Measurements from ENCODE around the gene KLK12.

The KLK12 gene

DNA sequence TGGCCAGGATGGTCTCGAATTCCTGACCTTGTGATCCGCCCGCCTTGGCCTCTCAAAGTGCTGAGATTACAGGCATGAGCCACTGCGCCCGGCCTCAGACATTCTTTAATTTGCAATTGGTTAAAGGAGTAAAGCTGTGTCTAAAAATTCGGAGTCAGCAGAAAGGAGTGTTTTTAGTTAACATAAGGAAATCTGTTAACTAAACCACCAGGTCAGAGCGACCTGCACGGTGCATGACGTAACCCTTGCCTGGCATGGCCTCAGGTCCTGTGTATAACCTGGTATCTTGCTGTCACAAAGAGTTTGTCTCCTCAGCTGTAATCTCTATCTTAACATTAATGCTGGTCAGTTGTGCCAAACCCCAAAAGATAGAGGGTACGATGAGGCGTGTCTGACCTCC is 9.5 kb upstream of the KLK12 start:
- DNase-seq: no peak

DNA sequence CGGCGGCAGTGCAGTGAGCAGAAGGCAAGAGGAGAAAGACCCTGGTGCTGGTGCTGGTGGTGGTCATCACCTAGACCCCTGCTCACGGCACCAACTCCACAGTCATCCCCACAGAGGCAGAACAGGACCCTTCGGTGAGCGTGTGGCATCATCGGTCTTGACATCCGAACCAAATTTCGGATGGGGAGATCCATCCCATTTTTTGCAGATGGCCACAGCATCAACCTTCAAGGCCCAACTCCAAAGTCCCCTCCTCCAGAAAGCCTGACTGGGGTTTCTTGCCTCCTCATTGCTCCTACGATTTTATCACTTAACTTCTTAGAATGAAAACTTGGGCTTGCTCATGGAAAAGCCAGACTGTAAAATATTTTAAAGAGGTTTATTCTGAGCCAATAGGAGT is 8.7 kb upstream of the KLK12 start:
- no peak for DNase-seq

DNA sequence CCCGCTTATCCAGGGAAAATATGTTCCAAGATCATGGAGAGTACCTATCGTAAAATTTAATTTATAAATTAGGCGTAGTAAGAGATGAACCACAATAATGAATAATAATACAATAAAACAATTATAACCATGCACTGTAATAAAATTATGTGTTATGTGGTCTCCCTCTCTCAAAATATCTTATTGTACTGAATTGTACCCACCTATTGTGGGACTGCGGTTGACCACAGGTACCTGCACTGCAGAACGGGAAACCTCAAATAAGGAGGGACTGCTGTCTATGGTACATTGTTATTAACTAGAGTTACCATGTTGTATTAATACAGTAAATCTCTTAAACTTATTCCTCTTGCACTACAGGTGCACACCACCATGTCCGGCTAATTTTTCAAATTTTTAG is 5.3 kb upstream of the KLK12 start:
- no peak for DNase-seq

DNA sequence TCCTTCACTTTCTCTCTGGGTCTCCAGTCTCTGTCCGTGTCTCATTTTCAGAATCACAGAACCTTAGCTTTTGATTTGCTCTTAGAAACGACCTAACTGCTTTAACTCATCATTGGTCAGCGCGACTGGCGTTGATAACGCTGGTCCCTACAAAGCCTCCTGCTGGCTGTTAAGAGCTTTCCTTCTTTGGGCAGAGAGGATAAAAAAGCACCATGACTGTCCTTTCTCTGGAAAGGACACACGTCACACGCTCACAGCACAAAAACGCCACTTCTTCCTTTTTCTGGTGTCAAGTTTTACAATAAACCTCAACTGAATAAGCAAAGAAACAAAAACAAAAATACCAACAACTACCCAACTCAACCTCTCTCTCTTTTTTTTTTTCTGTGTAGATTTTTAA is 1.7 kb upstream of the KLK12 start:
- DNase-seq: no peak

DNA sequence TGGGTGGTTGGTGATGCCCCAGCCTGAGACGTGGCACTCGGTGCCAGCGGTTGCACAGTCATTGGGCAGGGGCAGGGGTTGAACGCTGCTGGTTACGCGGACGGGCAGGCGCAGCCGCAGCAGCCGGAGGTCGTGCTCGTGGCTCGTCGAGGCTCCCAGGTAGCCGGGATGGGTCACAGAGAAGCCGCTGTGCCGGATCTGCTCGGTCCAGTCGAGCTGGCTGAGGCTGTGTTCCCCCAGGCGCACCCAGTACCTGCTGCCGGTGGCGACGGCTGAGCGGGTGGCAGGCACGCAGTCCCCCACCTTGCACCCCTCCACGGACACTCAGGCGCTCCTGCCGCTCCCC is 2.9 kb downstream of the KLK12 start:
- DNase-seq: no peak

DNA sequence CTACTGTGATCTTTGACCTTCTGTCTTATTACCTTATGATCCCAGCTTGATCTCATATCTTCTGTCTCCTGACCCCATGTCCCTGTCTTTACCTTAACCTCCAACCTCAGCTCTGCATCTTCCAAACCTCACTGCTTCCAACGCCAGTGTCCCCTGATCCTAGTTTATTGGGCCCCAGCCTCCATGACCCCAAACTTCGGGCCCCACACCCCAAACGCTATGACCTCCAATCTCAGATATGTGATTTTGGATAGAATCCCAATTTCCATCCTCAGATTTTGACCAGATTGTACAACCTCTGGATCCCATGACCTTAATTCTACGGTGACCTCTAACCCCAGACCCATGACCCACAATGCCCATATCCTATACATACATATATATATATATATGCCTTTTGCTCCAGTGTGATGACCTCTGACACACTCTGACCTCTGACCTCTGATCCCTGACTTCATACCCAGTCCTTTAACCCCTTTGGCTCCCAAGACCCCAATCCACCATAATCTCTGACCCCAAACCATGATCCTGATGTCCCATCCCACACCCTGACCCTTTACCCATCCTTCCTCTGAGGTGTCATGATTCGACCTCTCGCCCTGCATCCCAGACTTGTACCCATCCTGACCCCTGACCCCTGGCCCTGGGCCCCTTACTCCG is 3.5 kb downstream of the KLK12 start:
- DNase-seq: no peak

DNA sequence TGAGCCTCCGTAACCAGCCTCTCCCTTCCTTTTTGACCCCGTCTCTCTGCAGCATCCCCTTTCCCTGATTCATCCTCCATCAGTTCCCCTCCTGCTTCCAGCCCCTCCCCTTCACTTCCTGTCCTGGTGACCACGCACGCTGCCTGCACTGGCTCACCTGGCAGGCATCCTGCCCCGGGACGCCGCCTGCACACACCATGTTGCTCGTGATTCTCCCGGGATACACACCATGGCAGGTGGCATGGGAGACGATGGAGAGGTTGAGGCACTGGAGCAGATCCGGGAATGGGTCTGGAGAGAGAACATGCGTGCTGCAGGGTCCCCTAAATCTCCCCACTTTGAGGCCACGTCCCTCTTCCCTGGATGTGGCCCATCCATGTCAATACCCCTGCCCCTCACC is 4.2 kb downstream of the KLK12 start:
- DNase-seq: no peak

DNA sequence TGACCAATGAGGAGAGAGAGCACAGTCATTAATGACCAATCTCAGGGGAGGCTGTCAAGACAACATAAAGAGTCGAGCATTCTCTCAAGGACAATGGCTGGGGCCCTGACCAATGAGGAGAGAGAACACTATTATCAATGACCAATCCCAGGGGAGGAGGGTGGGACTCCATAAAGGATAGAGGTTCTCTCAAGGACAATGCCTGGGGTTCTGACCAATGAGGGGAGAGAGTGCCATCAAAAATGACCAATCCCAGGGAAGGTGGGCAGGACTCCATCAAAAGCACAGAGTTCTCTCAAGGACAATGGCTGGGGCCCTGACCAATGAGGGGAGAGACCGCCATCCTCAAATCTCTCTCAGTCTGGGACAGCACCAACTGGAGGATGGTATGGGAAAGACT is 5.1 kb downstream of the KLK12 start:
- no peak for DNase-seq

DNA sequence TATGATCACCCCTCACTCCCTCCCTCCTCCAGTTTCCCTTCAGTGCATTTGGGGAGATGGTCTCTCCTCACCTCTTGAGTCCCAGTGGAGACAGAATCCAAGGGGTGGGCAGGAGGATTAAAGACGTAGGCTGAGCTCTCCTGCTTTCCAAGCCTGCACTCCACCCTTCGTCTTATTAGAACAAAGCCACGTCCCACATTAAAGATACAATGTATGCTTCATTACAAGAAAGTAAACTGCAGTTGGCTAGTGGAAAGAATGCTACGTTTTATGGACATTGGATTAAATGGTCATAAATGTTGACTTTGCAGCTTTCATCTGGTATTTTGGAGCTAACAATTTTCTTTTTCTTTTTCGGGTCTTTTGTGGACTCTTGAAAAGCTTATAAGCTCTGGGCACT is 6.9 kb downstream of the KLK12 start:
- DNase-seq: no peak

DNA sequence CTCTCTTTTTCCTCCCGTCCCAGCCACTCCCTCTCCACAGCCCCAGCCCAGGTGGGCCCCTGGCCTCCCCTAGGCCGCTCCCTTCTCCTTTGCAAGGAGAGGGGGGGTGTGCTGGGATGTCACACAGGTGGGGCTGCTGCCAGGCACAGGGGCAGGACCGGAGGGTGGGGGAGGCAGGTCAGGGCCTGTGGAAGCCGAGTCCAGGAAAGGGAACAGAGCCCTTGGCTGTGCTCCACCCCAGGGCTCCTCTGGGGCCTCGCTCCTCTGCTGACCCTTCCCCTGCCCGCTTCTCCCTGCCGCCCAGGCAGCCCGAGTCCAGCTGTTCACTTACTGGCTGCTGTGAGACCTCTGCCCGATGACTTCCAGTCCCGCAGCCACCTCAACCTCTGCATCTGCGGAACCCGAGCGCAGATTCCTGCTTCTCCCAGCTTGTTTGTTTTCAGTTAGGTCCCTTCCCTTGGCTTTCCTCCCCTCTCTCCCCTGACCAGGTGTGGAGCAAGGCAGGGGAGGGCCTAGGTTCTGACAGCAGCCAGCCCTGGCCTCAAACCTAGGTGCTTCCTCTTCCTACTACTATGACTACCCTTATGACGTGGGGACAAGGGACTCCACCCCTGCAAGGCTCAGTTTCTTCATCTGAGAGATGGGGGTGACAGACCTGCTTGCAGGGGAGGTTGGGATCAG is 7.5 kb downstream of the KLK12 start:
- no peak for DNase-seq

DNA sequence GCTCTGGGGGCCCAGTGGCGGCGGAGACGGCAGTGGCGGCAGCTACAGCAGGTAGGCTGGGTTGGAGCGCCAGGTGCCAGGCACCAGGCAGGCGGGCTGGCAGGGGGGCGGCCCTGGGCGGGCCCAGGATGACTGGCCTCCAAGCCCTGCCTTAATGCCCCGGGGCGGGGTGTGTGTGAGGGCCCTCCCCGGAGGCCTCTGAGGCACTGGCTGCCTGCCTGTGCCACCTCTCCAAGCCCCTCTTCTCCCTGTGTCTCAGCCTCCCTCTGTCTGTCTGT is 8.3 kb downstream of the KLK12 start, which contains the start of gene KLK11:
TSS of gene KLK11 (minus strand) at position 63 of the 278 bp plus-strand sequence. CDS start 985 bp downstream, outside the sequence.
- no peak for DNase-seq

DNA sequence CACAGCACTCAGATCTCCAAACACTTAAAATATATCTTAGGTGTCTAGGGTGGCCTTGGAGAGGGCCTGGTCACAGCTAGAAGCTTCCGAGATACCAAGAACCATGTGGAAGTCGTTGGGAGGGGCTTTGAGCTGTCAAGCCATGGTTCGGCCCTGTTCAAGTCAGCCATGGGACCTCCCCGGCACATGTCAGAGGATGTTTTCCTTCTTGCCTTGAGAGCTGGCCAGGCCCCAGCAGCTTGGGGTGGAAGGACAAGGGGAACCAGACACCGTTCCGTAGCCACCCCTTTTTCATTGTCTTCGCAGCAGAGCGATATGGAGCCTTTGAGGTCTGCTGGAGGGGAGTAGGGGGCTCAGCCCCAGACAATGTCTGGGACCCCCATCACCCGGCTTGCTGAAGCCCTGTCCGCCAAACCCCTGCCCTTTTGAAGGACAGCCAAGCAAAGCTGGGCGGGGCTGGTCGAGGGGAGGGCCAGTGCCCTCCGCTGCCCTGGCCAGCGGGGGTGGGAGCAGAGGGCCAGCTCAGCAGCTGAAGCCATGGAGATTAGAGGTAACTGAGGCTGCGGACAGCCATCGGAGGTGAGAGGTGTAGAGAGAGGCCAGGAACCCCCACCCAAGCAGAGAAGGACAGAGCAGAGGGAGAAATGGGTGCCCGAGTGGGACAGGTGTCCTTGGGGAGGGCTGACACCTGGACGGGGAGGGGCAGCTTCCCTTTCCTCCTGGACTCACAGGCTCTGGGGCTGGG is 8.8 kb downstream of the KLK12 start:
- DNase-seq: no peak

DNA sequence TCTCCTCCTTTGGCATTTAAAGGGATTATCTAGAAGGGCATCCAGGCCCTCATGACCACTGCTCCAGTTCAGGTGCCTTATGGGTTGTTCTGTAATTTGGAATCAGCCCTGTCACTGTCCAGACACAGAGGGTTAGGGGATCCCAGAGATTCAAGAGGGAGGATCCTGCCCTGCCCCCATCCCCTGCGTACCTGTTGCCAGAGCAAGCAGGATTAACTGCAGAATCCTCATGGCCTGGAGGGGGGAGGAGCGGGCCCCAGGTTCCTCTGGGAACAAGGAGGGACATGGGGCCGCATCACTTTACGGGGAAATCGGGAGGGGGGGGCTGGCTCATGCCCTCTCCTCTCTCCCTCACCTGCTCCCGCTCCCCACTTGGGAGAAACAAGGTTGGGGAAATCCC is 9.4 kb downstream of the KLK12 start:
- no peak for DNase-seq

DNA sequence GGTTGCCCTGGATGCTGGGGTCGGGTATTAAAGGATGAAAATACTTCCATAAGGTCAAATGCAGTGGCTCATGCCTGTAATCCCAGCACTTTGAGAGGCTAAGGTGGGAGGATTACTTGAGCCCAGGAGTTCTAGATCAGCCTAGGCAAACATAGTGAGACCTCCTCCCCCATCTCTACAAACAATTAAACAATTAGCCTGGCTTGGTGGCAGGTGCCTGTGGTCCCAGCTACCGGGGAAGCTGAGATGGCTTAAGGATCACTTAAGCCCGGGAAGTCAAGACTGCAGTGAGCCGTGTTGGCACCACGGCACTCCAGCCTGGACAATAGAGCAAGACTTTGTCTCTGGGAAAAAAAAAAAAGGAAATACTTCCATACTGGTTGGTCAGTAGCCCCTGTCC is 9.9 kb downstream of the KLK12 start:
- DNase-seq: no peak

DNA sequence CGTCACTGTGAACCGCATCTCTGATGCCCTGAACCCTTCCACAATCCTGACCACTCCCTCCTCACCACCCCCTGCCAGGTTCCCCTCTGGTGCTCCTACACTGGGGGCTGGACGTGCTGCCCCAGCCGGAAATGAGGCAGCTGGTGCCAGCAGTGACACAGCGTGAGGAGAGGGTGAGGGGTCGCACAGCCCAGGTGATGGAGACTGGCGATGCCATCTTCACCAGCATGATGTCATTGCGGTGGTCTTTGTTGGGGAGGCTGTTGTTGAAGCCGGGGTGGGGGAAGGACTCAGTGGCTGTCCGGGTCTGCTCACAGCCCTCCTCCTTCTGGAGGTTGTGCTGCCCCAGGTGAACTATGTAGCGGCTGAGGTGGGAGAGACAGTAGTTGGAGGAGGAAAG is 10.9 kb downstream of the KLK12 start:
- no peak for DNase-seq

DNA sequence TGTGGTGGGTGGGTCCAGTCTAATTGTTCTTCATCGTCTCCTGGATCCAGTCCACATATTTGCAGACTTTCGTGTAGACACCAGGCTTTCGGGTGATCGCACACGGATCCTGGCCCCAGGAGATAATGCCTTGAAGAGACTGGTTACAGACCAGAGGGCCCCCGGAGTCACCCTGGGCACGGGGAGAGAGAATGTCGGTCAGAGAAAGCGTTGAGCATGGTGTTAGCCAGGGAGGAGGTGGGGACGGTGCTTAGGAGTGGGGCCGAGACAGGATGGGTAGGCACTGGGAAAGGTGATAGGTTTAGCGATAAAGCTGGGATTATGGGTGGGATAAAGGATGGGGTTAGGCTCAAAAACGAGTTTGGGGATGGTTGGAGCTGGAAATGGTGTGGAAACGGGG is 12.3 kb downstream of the KLK12 start:
- DNase-seq: no peak

DNA sequence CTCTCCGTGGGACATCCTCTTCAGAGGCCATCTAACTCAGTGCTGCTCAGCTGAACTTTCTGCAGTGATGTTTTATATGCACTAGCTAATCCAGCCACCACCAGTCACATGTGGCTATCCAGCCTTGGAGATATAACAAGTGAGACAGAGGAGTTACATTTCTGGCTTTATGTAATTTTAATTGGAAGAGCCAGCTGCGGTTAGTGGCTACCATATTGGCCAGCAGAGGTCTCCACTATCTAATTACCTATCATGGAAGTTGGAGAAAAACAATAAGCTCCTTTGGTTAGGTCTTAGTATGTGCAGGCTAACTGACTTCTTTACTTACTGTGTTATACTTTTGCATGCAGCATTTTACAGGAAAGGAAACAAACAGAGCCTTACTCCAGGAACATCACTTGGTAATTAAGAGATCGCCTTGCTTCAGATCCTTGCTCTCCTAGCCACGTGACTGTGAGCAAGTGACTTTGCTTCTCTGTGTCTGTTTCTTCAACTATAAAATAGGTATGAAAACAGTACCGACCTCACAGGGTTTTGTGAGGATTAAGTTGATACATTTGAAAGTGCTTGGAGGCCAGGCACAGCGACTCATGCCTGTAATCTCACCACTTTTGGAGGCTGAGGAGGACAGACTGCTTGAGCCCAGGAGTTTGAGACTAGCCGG is 13.7 kb downstream of the KLK12 start:
- DNase-seq: peak; percentile 64

DNA sequence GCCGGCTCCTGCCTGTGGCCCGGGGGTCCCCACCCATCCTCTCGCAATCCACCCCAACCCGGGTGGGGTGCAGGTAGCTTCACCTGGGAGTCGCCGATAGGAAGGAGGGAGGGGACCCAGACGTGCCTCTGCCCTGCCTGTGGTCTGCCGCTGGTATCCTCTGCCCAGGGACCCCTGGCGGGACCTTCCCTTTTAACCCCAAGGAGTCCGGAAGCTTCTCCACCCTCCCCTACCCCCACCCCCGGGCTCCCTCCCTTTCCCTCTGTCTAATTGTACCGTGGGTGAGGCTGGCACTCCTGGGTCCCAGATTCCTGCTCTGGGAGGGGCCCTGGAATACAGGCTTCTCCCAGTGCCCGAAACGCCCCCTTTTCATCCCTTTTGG is 15.3 kb downstream of the KLK12 start, which contains the start of gene KLK10:
TSS of gene KLK10 (minus strand) at position 166 of the 382 bp plus-strand sequence. CDS start 579 bp downstream, outside the sequence.
- no peak for DNase-seq

DNA sequence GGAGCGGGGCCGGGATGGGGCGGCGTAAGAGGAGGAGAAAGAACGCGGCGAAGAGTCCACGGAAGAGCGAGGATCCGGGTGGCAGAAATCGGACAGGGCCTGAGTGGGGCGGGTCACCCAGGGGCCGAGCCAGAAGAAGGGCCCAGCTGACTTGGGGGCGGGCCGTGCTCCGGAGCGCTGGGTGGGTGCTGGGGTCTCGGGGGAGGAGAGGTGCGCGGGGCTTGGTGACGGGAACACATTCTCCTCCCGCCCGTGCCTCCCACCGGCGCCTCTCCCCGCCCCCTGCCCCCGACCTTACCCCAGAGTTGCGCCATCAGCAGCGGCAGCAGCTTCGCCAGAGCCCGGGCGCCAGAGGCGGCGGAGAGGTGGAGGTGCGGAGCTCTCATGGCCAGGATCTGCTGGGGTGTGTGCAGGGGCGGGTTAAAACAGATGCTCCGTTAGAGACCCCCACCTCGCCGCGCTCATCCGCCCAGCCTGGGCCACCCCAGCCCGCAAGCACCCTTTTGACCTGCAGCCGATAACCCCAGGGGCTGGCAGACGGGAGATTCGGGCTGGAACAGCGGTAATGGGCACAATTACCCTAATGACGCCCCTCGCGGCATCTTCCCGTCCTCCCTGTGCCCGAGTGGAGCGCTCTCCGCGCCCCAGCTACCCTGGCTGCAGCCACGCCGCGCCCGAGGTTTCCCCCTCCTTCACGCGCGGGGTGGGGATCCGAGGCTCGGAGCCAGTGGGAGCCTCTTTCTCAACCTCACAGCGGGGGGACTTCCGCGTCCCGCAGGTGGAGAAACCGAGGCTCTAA is 15.9 kb downstream of the KLK12 start:
- DNase-seq: no peak

DNA sequence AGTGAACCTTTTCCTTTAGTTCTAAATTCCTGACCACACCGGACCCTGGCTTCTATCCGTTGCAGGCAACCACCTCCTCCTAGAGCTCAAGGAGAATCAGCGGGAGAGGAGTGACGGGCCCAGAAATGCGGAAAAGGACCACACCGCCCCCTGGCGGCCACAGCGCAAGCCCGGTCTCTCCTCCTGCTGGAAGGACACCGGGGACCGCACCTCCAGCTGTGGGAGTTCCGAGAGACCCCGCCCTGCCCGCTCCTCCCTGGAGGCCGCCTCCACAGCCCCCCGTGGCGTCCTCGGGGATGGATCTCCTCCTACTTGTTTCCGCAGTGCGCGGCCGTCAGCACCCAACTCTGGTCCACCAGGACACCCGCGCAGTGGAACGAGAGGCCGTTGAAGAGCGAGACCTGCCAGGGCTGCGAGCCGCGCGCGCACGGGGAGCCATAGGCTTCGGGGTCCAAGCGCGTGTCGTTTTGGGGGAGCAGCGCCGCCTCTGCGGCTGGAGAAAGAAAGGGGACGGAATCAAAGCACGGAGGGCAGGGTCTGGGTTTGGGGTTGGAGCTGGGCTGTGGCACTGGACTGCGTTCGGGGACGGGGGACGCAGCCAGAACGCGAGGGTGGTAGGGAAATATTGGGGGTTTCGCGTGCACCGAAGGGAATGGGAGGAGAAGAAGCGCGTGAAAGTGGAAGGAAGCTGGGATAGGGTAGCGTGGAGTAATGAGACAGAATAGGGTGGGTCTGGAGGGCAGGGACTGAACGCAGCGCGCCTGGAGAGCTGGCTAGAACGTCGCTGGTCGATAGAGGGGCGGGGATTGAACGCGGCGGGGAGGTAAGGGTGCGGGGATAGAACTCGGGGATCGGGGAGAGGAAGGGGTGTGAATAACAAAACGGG is 17.8 kb downstream of the KLK12 start:
- no peak for DNase-seq

DNA sequence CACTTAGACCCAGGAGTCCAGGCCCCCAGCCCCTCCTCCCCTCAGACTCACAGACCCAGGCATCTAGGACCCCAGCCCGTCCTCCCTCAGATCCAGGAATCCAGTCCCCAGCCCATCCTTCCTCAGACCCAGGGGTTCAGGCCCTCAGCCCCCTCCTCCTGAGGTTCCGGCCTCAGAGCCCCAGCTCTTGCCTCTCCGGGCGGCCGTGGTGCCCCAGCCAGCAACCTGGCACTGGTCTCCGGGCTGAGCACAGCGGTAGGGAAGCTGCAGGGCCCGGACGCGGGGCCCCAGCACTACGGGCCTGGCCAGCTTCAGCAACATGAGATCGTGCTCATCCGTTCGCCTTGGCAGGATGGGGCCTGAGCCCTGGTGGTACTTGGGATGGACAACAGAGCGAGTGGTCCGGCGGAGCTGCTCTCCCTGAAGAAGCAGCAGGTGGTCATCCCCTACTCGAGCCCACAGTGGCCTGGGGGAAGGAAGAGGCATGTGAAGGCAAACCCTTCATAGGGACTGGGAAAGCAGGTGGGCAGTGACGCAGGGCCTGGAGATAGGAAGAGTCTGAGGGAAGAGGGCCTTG is 19.0 kb downstream of the KLK12 start:
- DNase-seq: no peak

DNA sequence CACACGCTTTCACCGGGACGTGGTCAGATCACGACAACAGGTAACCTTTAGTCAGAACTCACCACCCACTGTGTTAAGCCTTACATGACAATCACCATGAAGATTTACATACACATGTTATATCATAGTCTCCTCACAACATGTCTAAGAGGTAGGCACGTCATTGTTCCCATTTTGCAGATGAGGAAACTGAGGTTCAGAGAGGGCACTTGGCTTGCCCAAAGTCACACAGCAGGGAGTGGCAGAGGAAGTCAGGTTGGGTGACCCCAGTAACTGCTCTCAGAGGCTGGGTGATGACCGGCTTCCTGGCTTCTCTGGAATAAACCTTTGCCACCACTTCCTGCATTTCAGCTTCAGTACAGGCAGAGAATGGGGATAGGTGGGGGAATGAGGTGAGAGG is 20.6 kb downstream of the KLK12 start:
- DNase-seq: no peak

Data from SHP77 treated with DMSO at 0.1 percent for 48 hours (cell line).